Cerebellar nuclear complex (tissue), 1 donor: ENCODE measurements around the gene LHFPL2.
A peak's percentile ranks its signal among the peaks of the same experiment; 100 is the strongest.

Experiments used
- DNase-seq, 2 experiments: peaks; one replicate each; lab custom pipeline; 2025; lab: John Stamatoyannopoulos, UW

Gene LHFPL2

DNA sequence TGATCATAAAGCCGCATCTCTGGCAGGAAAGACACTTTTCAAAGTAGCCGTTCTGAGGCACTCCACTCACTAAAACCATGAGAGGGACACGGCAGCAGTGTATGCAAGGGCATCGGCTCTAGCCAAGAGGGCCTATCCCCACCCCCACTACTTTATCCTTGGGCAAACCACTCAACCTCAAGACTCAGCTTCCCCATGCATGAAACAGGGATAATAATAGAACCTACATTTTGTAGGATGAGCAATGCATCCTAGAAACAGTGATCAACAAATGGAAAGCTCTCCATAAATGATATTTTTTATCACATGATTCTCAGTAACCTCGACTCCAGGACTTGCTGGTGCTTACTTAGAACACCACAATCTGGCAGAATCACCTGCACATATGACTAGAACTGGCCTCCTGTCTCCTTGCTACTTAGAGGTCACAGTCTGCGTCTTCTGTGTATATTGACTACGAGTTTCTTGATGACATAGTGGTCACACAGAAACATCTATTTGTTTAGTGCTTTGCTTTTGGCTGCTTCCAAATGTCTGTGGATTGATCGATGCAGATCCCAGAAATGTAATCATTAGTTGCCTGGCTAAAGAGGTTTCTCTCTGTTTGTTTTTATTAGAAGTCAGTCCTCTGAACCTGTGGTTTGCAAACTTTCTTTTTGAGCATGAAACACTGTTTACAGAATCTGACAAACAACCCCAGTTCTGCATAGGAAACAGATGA is 102.1 kb downstream of the LHFPL2 start:
- DNase-seq, result no peak

DNA sequence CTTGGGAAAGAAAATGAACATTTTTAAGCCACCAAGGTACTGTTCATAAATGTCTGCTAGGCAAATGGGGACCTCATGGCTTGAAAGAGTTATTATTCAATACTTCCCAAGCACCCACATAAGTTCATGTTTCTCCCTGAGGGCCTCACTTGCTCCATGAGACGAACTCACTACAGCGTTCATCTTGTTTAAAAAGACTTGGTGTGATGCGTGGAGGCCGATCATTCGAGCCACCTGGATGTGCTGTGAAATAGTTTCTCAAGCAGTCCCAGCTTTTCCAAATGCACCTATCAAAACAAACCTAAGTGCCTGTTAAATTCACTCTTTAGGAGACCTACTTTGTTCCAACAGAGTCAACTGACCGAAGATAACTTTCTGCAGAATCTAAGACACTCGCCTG is 103.2 kb downstream of the LHFPL2 start:
- DNase-seq, result no peak

DNA sequence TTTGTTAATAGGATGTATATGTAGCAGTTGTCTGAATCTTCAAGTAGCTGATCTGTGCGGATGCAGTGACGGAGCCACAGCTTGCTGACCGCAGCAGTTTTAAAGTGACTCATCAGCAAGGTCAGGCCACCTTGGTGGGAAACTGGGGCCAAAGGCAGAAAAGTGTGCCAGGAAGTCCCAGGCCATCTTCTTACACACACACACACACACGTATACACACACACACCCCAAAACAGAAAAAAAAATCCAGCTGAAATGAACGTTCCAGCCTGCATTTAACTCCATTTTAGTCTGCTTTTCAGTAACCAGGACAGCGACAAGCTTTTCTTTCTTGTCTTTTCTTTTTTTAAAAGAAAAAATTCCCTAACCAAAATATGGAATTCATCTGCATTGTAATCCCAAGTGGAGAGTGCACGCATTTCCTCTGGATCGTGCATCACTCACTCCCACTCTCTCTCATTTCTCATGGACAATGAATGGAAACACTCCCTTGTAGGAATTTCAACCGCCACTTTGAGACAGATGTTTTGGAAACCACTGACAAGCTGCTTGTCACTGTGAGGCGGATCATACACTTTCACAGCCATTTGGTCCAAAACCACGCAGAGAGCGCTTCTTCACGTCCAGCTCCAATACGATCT is 103.9 kb downstream of the LHFPL2 start:
- no peak for DNase-seq

DNA sequence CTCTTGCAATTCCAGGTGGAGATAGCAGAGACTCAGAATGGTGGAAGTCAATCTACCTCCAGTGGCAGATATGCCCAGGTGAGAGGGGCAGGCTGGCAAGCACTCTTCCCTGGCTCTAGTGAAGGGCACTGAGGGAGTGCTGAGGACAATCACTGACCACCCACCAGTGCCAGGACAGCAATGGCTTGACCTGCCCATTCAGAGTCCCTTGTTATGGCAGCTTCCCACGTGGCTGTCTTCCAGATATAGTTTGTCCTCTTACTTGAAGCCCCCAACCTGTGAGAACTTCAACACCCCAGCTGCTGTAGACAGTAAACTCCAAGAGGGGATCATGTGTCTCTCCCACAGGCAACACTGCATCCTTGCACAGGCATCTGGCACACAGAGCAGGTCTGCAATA is 104.7 kb downstream of the LHFPL2 start:
- no peak for DNase-seq

DNA sequence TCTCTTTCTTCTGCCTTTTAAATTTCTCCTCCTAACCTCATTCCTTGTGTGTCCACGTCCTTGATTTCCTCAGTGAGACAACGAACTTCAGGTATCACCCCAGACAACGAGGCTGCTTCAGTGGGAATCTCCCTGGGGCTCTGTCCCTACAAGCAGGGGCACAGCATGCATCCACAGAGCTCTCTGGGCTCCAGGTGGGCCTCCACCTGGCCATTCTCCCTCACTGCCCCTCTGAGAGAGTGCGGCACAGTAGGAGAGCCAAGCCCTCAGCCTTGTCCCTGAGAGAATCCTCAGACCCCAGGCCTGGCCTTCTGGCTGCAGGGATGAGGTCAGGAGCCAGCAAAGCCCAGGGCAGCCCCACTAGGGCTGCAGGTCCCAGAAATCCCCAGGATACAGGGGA is 105.3 kb downstream of the LHFPL2 start:
- no peak for DNase-seq

DNA sequence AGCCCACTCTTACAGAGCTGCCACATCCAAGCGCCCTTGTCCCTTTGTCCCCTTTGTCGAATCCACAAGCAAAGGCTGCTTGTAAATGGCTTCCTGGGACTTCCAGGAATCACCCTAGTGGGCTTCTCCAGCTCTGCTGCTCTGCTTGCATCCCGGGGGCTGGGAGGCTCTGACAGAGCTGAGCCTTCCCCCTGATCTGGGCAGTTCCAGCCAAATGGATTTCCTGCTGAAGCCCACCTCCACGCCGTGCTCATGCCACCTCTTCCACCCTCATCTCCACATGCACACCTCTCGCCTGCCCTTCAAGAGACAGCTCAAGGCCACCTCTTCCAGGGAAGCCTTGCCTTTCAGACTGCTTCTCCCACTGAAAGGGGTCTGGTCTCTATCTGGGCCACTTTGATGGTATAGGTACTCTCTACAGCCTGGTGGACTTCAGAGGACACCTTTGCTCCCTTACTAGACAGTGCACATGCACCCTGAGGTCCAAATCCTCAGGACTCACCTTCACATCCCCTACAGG is 106.2 kb downstream of the LHFPL2 start:
- no peak for DNase-seq

DNA sequence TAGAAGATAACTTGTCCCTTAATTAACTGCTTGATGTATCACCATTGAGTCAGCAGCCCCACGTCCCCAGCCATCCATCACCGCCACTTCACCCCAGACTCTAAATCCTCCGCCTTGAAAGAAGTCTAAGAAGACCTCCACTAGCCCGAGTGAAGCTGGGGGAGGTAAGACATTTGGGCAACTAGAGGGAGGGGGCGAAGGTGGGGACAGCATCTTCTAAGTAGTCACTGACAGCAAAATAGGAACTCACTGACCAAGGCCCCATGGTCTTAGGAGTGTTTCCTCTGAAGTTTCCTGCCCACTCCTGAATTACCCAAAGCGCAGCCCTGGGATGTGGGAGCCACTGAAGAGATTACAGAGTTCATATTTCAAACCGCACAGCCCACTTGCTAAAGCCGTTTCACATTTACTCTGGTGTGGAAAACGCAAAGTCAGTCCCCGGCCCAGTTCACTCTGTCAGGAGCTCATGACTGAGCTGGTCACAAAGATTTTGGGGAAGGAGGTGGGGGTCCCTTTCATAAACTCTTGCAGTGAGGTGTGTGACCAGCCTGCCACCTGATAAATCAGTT is 107.4 kb downstream of the LHFPL2 start:
- DNase-seq, result no peak

DNA sequence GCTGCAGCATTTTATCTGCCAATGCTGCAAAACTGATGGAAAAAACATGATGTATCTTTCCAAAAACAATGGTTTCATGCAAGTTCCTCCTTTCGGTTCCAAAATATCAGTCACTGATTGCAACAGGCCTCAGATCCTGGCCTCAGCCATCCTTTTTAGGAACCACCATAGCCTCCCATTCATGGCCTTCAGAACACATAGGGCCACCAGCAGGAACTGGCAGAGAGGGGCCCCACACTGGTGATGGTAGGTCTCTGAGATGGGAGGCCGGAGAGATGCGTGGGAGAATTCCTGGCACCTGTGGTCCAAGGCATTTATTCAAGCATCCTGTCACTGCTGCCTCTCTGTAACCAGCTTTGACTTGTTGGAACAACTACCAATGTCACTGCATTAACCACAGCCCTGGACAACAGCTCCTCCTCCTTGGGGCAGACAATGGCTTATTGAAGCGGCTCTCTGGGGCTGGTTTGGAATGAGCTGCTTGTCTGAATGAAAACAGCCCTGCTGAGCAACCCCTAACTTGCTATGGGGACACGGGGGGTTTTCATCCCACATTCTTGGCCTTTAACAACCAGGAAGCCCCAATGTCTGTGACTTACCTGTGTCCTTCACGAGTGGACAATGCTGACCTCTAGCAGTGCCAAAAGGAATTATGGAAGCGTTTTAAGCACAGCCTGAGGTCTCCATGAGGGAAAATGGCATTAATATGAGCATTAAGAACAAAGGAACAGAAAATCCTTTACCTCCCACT is 108.1 kb downstream of the LHFPL2 start:
- DNase-seq, result no peak

DNA sequence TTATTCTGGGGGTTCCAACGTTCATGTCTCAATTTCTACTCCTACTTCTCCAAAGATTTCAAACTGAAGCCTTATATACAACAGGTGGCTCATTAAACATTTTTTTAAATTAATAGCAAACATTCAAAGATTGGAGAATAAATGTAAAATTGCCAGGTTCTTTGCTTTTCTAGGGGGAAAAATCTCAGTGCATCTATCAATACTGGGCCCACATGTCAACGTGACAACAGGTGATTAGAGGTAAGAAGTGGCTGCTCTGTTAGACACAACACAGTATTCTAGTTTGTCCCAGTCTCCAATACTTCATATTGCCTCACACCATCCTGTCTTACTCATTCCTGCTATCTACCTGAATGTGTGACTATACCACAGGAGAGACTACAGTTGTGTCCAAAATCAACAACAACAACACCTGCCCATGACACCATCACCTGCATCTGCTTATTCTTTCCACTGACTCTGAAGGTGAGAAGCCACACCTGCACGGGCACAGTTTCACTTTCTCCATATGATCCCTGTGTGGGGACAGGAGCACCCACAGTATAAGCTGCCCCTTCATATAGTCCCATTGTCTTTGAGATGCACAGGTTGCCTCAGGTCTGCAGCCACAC is 110.2 kb downstream of the LHFPL2 start:
- no peak for DNase-seq

DNA sequence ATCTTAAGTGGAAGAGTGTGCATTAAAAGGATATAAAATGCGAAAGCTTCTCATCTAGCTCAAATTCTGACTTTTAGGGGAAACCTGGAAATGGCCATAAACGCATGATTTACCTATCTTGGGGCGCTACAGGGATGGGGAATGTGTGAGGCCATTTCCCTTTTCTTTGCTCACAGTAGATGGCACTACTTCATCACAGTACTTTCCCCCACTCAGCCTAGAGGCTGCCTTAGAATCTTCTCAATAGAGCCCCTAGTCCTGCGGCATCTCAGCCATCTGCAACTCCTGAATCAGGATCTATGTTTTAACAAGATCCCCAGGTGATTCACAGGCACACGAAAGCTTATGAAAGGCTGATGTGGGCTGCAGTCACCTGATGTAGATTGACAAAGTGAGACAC is 110.8 kb downstream of the LHFPL2 start:
- peak in 1 of 2 experiments; percentile 26 for DNase-seq

DNA sequence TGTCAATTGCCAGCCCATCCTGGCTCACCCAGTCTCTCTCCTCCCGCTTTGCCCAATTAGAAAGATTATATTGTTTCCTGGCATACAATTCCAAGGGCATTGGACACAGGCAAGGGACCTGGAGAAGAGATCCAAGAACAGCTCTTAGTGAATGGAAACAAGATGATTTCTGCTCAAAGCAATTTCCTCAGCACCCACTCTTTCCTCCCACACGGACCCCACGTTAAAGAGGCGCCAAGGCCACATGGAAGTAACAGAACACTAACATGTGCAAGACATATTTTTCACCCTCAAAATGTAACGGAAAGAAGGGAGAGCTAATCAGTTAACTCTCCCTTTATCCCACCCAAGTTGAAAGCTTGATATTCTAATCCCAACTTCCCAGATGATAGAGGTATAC is 111.2 kb downstream of the LHFPL2 start:
- no peak for DNase-seq

DNA sequence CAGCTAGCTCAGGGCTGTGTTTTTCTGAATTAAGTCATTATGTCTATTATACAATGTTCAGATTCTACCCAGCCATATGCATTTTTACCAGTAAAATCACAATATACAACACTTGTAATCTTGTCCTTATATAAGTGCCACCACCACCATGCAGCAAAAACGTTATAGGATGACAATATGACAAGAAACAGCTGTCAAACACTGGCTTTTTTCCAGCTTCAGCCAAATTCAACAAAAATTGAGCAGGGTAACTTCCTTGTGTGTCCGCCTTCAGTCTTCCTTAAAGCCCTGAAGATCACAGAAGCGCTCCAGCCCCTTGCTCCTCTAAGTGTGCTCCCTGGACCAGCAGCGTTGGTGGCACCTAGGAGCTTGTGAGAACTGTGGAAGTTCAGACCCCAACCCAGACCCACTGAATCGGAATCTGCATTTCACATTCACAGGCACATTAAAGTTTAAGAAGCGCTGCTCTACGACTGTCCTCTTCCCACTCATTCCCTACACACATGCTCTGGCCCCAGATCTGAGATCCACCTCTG is 111.8 kb downstream of the LHFPL2 start:
- no peak for DNase-seq

DNA sequence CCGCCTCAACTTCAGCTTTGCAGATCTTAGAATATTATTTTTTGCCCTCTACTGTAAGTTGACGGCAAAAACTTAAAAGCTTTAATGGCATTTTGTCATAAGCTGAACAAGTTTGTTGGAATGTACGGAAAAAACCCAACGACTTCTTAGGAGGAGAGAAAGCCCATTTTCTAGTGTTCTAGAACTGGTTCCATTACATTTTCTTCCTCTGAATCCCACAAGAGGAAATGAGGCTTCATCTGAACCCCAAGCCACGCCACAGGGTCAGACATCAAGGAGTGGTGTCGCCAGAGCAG is 113.7 kb downstream of the LHFPL2 start:
- no peak for DNase-seq

DNA sequence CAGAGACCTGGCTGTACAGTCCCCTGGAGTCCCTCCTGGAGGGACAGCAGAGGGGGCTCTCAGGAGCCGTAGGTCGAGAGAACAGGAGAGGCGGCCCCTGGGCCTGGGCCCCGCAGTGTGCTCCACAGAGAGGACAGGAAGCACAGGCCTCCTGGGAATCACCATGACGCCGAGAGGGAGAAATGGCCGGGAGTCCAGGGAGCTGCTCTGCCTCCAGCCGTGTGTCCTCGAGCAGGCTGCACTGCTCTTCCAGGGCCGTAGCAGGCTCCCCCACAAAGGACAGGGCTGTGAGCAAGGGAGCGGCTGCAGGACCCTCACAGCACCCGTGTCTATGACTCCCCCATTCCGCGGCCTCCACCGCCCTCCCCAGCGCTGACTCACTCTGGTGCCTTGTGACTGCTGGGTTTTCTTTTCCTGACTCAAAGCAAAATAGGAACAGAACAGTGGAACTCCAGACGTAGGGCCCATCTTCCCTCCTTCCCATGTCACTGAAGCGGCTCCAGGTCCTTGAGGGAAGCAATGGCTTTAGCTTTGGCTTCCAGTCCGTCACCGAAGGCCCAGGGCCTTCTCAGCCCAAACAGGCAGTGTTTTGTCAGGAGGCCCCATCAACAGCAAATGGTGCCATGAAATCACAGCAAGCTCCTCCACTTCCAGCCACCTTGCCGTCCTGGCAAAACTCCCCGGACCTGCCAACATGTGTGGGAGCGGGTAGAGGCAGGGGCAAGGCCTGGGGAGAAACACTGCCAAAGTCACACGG is 114.2 kb downstream of the LHFPL2 start:
- DNase-seq, result no peak

DNA sequence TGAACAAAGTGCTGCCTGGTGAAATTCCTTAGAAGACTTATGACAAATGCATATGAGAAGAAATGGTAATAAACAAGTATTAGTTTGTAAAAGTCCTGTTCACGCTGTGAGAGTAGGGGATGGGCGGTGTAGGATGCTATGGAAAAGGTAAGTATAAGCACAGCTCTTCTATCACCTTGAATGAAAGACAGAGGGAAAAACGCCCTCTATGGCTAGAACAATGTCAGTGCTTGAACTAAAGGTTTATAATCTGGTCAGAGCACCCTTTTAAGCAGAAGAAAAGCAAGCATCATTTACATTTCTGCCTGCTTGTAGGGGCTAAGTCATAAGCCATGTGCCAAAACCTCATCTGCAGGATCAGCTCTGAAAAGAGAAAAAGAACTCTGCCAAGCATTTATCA is 115.2 kb downstream of the LHFPL2 start:
- DNase-seq, result no peak

DNA sequence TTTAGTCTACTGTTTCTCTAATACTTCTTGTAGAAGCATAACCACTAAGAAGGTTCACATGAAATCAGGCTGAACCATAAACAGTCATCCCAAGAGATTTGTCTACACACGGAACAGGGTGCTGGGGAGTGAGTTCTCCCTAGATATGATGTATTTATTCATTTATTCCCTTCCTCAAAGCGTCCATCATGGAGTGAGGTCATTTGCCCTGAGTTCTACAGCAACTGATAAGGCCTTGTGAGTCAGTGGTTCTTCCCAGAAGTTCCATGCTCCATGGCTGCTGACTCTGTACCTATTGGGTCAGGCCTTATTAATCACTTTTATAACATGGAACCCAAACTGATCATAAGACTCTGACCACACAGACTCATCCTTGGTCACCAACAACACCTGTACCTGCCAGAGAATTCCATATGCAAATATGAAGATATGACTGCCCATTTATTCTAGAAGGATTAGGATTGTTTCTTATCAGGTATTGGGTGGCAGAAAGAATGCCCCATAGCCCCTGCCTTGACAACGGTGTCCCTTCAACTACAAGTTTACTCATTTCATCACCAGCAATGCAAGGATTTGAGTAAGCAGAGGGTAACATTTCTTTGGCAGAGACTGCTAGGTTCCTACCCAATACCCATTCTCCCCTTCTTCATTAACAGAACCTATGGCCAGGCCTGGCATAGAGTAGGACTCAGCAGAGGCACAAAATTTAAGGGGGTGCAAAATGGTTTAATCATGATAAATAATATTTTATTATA is 118.1 kb downstream of the LHFPL2 start:
- no peak for DNase-seq

DNA sequence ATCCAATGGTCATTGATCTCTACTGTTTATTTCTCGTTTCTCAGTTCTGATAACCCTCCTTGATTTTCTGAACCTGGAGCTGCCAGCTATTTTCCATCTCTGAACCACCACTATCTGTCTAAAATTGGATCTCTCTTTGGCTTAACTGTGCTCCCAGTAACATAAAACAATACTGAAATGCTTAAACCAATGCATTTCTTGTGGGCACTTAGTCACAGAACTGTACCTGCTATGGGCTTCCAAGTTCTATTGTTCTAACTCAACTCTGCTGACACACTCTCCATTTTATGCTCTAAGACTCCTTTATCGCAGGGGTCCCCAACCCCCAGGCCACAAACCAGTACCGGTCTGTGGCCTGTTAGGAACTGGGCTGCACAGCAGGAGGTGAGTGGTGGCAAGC is 120.6 kb downstream of the LHFPL2 start:
- no peak for DNase-seq

DNA sequence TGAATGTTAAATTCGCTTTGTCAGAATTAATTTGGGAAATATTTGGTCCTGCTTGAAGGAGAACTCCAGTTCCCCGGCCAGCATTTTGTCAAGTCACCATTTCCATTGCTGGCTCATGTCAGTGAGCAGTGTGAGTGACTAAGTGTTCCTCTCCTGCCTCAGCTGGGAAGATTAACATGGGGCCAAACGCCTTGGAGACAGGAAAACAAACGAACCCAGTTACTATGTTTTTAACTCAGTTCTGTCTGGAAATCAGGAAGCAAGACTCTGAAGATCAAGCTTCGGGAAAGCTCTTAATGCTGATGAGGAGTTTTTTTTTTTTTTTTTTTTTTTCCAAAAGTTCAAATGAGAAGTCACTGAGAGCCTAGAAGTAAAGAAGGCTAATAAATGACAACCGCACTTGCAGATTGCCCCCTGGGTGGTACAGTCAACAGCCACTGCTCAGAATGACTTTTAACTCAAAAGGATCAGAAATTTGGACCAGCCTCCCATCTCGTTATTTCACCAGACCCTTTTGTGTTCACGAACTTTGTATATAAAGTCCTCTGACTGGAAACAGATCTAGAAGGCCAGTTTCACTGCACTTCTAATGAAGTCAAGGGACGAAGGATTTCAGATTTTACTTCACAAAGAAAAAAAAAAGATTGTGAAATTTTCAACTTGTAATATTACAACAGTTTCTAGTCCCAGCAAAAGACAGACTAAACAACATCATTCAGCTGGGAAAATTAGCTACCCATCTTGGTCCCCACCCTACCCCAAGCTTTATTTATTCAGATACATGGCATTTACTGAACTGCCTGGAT is 121.3 kb downstream of the LHFPL2 start:
- DNase-seq, result no peak

DNA sequence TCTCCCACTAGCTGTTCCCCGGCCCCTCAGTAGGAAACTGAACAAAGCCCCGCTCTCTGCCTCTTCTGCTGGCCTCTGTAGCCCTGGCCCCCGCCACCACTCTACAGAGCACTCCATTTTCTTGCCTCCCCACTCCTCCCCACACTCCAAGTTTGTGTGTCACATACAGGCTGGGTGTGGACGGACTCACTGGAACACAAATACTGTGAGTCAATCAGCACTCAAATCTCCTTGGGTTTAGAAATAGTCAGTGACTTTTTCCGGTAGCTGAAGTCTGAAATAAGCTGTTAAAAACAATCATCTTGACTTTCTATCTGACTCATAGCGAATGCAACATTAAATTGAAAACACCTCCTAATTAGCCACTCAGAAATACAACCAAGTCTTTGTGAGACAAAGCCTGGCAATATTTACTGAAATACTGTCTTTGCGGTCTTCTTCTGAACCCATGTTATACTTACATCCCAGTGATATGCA is 122.5 kb downstream of the LHFPL2 start:
- DNase-seq, result no peak
